ENCODE results near the gene LTB4R.

Gene LTB4R, protein sequence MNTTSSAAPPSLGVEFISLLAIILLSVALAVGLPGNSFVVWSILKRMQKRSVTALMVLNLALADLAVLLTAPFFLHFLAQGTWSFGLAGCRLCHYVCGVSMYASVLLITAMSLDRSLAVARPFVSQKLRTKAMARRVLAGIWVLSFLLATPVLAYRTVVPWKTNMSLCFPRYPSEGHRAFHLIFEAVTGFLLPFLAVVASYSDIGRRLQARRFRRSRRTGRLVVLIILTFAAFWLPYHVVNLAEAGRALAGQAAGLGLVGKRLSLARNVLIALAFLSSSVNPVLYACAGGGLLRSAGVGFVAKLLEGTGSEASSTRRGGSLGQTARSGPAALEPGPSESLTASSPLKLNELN

DNA sequence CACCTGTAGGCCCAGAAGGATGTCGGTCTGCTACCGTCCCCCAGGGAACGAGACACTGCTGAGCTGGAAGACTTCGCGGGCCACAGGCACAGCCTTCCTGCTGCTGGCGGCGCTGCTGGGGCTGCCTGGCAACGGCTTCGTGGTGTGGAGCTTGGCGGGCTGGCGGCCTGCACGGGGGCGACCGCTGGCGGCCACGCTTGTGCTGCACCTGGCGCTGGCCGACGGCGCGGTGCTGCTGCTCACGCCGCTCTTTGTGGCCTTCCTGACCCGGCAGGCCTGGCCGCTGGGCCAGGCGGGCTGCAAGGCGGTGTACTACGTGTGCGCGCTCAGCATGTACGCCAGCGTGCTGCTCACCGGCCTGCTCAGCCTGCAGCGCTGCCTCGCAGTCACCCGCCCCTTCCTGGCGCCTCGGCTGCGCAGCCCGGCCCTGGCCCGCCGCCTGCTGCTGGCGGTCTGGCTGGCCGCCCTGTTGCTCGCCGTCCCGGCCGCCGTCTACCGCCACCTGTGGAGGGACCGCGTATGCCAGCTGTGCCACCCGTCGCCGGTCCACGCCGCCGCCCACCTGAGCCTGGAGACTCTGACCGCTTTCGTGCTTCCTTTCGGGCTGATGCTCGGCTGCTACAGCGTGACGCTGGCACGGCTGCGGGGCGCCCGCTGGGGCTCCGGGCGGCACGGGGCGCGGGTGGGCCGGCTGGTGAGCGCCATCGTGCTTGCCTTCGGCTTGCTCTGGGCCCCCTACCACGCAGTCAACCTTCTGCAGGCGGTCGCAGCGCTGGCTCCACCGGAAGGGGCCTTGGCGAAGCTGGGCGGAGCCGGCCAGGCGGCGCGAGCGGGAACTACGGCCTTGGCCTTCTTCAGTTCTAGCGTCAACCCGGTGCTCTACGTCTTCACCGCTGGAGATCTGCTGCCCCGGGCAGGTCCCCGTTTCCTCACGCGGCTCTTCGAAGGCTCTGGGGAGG lies at the start of gene LTB4R:
TSS of gene LTB4R (plus strand) at position 857 of the 959 bp plus-strand sequence. CDS start 4,150 bp downstream, outside the sequence.
- Histone ChIP-seq H3K4me1 (ENCODE audit: insufficient read depth, low read length) (0 out of 2 replicates have a peak, but pooled peaks cover 3% of the 10 kb centered on the region), H3K36me3 (ENCODE audit: insufficient read depth, low read length) (no peaks in the 10 kb centered on the region; the same call in none of the 2 replicates), H3K9me3 (ENCODE audit: control insufficient read depth, insufficient read depth, low read length) (no peaks in the 10 kb centered on the region), H3K9ac (ENCODE audit: low read depth, low read length) (no peak within 1 kb of the TSS)

DNA sequence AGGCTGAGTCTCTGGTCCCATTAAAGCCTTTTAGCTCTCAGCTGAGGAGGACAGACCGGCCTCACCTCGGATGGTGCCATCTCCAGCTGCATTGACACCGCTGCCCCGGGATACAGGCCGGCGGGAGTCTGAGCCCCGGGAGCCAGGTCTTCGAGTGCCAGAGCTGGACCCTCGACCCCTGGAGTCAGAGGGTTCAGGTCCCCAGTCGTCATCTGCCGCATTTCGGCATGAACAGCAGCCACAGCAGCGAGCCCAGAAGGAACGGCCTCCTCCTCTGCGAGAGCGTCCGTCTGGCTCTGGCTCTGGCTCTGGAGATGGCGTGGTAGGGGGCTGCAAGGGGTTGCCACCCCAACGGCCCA lies 49.4 kb upstream of the LTB4R start:
- H3K36me3 ChIP-seq (ENCODE audit: insufficient read depth, low read length) = no peaks in the 10 kb centered on the region
- H3K9ac ChIP-seq (ENCODE audit: low read depth, low read length) = no peak overlapping the region

DNA sequence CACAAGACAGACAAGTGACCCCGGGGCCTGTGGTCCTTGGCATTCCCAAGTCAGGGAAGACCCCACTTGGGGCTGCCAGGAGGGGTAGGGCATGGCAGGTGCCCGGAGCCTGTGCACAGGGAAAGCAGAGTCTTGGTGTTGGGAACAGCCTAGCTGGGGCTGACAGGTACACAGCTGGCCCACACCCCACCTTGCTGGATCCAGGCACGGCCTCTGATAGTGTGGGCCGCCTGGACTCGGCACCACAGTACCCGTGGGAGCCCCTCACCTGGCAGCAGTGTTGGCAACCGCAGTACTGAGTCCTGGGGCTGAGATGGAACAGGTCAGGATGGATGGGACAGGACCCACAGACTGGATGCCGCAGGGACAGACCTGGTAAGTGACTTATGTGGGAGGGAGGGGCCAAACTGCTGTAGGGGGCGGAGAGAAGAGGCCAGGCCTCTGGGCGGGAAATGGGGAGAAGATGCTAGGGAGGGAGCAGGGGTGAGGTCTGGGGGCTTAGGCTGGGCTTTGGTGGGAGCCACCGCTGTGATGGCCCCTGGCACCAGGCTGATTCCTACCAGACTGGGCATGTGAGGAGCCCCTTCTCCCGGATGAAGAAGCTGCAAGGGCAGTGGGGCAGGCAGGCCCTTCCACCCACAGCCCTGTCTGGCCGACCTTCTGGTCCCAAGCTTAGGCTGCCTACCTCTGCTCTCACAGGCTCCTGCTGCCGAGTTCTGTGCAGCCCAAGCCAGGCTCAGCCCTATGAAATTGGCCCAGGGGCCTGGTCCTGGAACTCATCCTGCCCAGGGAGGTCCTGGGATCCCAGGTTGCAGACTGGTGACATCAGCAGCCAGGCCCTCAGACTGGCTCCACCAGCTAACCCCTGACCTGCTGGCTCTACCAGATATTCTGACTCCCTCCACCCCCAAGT lies 48.2 kb upstream of the LTB4R start, which contains the start of gene TGM1:
TSS of gene TGM1 (minus strand) at position 357 of the 913 bp plus-strand sequence. CDS start 825 bp downstream, outside the sequence.
- Histone ChIP-seq H3K36me3 (ENCODE audit: insufficient read depth, low read length) (no peaks in the 10 kb centered on the region), H3K4me1 (ENCODE audit: insufficient read depth, low read length) (0 out of 2 replicates have a peak, but pooled peaks cover 6% of the 10 kb centered on the region), H3K9ac (ENCODE audit: low read depth, low read length) (no peak within 1 kb of the TSS), H3K9me3 (ENCODE audit: control insufficient read depth, insufficient read depth, low read length) (no peaks in the 10 kb centered on the region)

More for the DNA sequence above, 49.4 kb upstream of the LTB4R start:
- H3K9me3 ChIP-seq (ENCODE audit: control insufficient read depth, insufficient read depth, low read length) = no peaks in the 10 kb centered on the region
- H3K4me1 ChIP-seq (ENCODE audit: insufficient read depth, low read length) = 0 out of 2 replicates have a peak, but pooled peaks cover 6% of the 10 kb centered on the region

DNA sequence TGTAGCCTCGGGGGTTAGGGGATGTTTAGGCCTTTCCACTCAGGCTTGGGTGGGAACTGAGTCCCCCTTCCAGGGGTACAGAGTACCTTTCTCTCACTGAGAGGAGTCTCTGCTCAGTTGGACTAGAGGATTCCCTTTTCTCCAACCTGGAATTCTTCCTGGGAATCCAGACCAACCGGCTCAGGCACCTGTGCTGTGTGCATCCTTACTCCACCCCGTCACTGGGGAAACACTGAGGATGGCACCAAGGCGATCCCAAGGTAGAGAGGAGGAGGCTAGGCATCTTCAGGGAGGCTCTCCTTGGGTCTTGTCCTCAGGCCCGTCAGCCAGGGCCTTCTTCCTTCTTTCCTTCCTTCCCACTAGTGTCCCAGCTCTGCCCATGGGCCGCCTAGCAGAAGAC lies 47.5 kb upstream of the LTB4R start:
- H3K9me3 ChIP-seq (ENCODE audit: control insufficient read depth, insufficient read depth, low read length) = no peaks in the 10 kb centered on the region
- no peak overlapping the region for H3K9ac ChIP-seq (ENCODE audit: low read depth, low read length)
- 0 out of 2 replicates have a peak, but pooled peaks cover 6% of the 10 kb centered on the region for H3K4me1 ChIP-seq (ENCODE audit: insufficient read depth, low read length)
- H3K36me3 ChIP-seq (ENCODE audit: insufficient read depth, low read length) = no peaks in the 10 kb centered on the region

DNA sequence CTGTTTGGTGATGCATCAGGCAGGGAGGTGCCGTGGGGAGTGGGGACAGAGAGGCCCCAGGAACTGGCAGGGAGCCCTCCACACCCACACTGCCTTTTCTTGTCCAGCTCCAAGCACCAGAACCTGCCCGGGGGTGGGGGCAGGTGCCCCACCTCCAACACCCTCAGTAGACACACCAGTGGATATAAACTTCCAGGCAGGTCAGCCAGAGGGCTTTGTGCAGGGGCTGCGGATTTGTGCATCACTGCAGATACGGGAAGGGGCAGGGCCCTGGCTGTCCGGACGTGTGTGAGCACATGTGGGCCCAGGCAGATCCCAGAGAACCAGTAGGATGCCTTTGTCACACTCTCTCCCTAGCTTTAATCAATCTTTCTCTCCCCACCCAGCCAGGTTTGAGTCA lies 47.0 kb upstream of the LTB4R start:
- H3K4me1 ChIP-seq (ENCODE audit: insufficient read depth, low read length) = 0 out of 2 replicates have a peak, but pooled peaks cover 6% of the 10 kb centered on the region
- H3K9ac ChIP-seq (ENCODE audit: low read depth, low read length) = no peak overlapping the region
- no peaks in the 10 kb centered on the region for H3K9me3 ChIP-seq (ENCODE audit: control insufficient read depth, insufficient read depth, low read length)
- no peaks in the 10 kb centered on the region for H3K36me3 ChIP-seq (ENCODE audit: insufficient read depth, low read length)

DNA sequence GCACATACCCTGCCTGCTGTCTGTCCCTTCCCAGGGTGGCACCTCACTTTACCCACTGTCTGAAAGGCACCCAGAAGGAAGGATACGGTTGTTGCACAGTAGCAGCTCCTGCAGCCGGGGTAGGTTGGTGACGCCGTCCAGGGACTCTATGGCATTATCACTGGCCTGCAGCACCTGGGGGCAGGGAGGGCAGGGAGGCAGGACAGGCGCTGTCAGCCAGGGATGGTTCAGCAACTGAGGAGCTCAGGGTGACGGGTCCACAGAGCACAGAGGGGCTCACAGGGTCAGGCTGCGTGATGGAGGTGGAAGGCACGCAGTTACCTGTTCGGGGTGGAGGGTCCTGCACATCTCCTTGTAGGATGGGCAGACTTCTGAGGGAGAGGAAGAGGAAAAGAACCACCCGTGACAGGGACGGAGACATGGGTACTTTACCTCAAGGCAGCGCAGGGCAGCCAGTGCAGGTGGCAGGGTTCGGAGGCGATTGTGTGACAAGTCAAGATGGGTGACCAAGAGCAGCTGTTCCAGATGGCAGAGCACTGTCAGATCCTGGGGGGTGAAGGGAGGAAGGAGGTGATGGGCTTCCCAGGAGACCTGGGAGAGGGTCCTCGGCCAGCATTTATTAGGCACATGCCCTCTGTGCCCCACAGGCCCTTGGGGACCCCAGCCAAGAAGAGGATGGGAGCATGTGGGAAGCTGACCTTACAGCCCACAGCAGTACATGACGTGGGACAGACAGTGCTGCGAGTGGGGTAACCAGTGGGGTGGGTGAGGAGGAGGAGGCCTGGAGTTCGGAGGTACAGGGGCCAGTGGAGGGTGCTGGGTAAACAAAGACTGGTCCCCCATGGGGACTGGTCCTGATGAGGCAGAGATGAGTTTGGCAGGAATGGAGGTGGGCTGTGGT lies 44.7 kb upstream of the LTB4R start:
- Histone ChIP-seq H3K9ac (ENCODE audit: low read depth, low read length) (no peak overlapping the region), H3K9me3 (ENCODE audit: control insufficient read depth, insufficient read depth, low read length) (no peaks in the 10 kb centered on the region), H3K4me1 (ENCODE audit: insufficient read depth, low read length) (0 out of 2 replicates have a peak, but pooled peaks cover 6% of the 10 kb centered on the region), H3K36me3 (ENCODE audit: insufficient read depth, low read length) (no peaks in the 10 kb centered on the region)

DNA sequence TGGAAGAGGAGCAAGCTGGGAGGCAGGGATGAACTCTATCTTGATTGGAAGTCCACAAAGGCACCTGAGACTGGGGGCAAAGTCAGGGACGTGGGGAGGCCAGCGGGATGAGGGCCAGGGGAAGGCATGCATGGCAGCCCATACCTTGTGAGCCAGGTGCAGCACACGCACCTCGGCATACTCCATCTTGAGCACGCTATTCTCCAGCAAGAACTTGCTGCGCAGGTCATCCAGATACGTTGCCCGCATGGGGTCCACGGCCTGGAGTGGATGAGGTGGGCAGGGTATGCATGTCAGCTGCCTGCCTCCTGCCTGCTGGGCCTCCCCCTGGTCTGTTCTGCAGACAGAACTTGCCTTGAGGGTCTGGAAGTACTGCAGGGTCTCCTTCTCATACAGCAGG lies 43.8 kb upstream of the LTB4R start:
- H3K9me3 ChIP-seq (ENCODE audit: control insufficient read depth, insufficient read depth, low read length) = no peaks in the 10 kb centered on the region
- no peak overlapping the region for H3K9ac ChIP-seq (ENCODE audit: low read depth, low read length)
- H3K36me3 ChIP-seq (ENCODE audit: insufficient read depth, low read length) = no peaks in the 10 kb centered on the region
- H3K4me1 ChIP-seq (ENCODE audit: insufficient read depth, low read length) = peaks cover 11% of the 10 kb centered on the region; the same call in 1 of the 2 replicates

DNA sequence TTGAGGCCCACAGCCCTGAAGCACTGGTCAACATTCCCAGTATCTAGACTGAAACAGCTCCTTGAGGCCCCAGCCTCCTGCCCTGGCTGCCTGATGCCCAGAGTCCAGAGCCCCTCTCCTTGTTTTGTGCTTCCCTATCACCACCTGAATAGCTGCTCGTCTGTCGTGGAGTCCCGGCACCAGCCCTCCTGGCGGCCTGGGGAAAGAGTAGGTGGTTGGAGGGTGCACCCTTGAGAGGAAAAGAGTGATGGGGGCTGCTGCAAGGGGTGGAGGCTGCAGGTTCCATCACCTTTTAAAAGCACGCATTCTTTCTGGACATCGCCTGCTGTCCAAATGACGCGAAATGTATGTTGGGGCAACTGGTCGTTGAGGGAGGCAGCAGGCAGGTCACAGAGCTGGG lies 43.1 kb upstream of the LTB4R start:
- Histone ChIP-seq H3K9ac (ENCODE audit: low read depth, low read length) (no peak overlapping the region), H3K4me1 (ENCODE audit: insufficient read depth, low read length) (peaks cover 10% of the 10 kb centered on the region; the same call in 1 of the 2 replicates), H3K9me3 (ENCODE audit: control insufficient read depth, insufficient read depth, low read length) (no peaks in the 10 kb centered on the region), H3K36me3 (ENCODE audit: insufficient read depth, low read length) (no peaks in the 10 kb centered on the region)

DNA sequence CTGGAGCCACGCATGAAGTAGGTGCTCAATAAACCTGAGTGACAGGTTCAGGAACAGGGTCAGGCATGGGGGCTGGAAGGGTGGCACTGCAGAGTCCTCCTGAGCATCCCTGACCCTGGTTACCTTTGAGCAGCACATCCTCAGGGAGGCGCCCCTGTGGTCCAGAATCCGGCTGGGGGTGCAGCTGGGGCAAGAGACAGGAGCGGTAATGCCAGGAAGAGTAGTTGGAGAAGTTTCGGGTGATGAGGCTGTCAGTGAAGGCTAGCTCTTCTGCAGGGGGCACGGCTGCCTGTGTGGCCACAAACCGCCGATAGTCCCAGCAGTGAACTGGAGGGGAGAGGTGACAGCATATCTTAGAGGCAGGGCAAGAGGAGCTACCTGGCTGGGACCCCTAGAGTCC lies 41.9 kb upstream of the LTB4R start:
- no peak overlapping the region for H3K9ac ChIP-seq (ENCODE audit: low read depth, low read length)
- no peaks in the 10 kb centered on the region for H3K9me3 ChIP-seq (ENCODE audit: control insufficient read depth, insufficient read depth, low read length)
- H3K4me1 ChIP-seq (ENCODE audit: insufficient read depth, low read length) = peaks cover 15% of the 10 kb centered on the region
- H3K36me3 ChIP-seq (ENCODE audit: insufficient read depth, low read length) = no peaks in the 10 kb centered on the region

DNA sequence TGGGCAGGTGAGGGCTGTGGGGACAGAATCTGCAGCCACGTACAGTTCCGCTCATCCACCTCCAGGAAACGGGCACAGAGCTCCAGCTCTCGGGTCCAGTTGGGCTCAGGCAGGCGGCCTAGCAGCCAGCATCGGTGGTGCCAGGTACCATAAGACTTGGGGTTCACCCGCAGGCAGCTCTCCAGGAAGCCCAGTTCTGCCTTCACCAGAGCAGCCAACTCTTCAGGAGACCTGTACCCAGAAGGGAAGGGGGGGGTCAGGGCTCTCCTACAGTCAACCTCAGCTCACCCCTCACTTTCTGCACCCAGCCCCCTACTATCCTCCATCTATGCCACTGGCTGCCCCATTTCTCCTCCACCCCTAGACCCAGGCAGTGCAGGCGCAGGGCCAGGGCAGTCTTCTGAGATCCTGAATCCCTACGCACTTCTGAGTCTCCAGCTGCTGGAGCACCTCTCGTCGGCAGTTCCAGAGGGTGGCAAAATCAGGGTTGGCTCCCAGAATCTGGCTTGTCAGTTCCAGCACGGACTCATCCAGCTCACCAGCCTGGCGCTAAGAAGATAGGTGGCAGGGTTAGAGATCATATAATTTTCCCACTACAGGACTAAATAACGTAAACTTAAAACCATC lies 41.3 kb upstream of the LTB4R start:
- Histone ChIP-seq H3K36me3 (ENCODE audit: insufficient read depth, low read length) (no peaks in the 10 kb centered on the region), H3K9ac (ENCODE audit: low read depth, low read length) (peak overlapping the region; percentile 77; the same call in 1 of the 2 replicates), H3K4me1 (ENCODE audit: insufficient read depth, low read length) (peaks cover 16% of the 10 kb centered on the region), H3K9me3 (ENCODE audit: control insufficient read depth, insufficient read depth, low read length) (no peaks in the 10 kb centered on the region)

DNA sequence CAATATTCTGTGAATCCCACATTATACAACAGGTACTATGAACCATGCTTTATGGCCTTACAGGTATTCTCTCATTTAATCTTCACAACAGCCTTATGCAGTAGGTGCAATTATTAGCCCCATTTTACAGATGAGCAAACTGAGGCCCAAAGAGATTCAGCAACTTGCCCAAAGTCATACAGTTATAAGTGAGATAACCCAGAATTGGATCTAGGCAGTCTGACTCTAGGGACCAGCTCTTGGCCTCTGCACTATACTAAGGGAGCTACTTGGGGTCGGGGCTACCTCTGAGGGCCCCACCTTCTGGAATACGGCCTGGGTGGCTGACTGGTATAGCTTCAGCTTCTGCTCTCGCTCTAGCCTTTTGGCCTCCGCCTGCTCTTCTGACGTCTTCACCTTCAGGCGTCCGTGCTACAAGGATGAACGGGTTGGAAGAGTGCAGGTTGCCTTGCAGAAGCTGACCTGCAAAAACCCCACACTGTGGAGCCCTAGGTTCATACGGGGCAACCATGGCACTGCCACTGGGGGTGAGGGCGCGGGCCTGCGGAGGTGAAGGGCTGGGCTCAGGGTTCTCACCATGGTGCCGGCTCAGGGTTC lies 40.7 kb upstream of the LTB4R start:
- H3K4me1 ChIP-seq (ENCODE audit: insufficient read depth, low read length) = peaks cover 16% of the 10 kb centered on the region
- H3K9me3 ChIP-seq (ENCODE audit: control insufficient read depth, insufficient read depth, low read length) = no peaks in the 10 kb centered on the region
- peak overlapping the region; percentile 77 for H3K9ac ChIP-seq (ENCODE audit: low read depth, low read length)
- no peaks in the 10 kb centered on the region for H3K36me3 ChIP-seq (ENCODE audit: insufficient read depth, low read length)

DNA sequence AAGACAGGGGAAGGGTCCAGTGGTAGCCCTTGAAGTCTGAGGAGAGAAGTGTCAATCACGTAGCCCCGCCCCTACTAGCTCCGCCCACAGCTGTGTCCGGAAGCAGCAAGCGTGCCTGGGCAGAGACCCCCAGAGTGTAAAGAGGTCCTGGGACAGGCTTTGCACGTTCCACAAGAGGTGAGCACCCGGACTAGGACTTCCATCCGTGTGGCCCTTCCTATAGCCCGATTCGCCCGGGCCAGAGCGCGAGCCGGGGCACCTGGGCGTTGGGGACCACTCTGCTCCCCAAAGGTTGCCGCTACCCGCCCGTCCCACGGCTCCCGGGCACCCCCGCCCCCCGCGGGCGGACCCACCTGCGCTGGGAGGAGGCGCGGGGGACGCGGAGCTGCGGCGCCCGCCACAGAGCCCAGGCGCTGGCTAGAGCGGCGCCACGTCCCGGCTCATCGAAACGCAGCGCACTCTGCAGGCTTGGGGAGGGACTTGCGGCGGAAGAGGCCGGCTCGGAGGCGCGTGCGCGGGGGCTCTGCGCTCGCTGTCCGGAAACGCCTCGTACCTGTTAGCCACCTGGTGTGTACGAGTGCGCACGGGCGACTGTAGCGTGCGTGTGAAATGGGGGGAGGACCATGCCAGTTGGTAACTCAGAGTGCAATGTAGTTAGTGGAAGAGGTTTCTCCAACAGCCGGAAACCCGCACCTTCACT lies 40.0 kb upstream of the LTB4R start, which contains the start of gene RABGGTA:
TSS of gene RABGGTA (minus strand) at position 464 of the 700 bp plus-strand sequence. CDS start 482 bp downstream, outside the sequence.
- H3K36me3 ChIP-seq (ENCODE audit: insufficient read depth, low read length) = no peaks in the 10 kb centered on the region
- peaks cover 16% of the 10 kb centered on the region for H3K4me1 ChIP-seq (ENCODE audit: insufficient read depth, low read length)
- no peaks in the 10 kb centered on the region for H3K9me3 ChIP-seq (ENCODE audit: control insufficient read depth, insufficient read depth, low read length)
- peak within 1 kb of the TSS; percentile 77 for H3K9ac ChIP-seq (ENCODE audit: low read depth, low read length)

All from ES-I3 (cell line).